BE2C (cell line): ENCODE measurements around the gene FOXO1. TPM values are rescaled to one million over a fixed set of nuclear protein-coding genes. Genes with fewer than 3 reads are reported as not detected.
"Not testable (repeated sequence)": the region's sequence is repeated elsewhere in the genome, so short reads cannot be mapped to it uniquely, and the experiment has no call there.

ENCODE experiments used
- DNase-seq: peaks from one replicate; pipeline ENCODE4 v3.0.0-alpha.2; 2020
- H3K27me3 ChIP-seq: fragments of 250-450 bp; sonication (Bioruptor Pico); 2 replicates; pipeline ENCODE4 v1.5.1; 2020; ENCODE audit warnings: mild to moderate bottlenecking
- H3K36me3 ChIP-seq: fragments of 250-450 bp; sonication (Bioruptor Pico); 2 replicates; pipeline ENCODE4 v1.5.1; 2020; ENCODE audit warnings: mild to moderate bottlenecking
- H3K4me1 ChIP-seq: fragments of 250-450 bp; sonication (Bioruptor Pico); 2 replicates; pipeline ENCODE4 v1.5.1; 2020
- H3K4me3 ChIP-seq: 2 replicates; pipeline ENCODE4 v1.5.1; 2011; ENCODE audit warnings: low read depth, low read length
- H3K9me3 ChIP-seq: fragments of 250-450 bp; sonication (Bioruptor Pico); 2 replicates; pipeline ENCODE4 v1.5.1; 2020
- CTCF ChIP-seq: IDR thresholded peaks from 2 replicates; pipeline ENCODE4 v1.5.1; 2012; ENCODE audit warnings: mild to moderate bottlenecking, low read depth, low read length
- polyA plus RNA-seq: library from polyadenylated mRNA; unstranded; fragments of >200 nt; gene quantifications from one replicate; pipeline ENCODE4 v1.2.1, GENCODE V29; 2012; ENCODE audit warnings: low read depth, missing spikeins; ENCODE audit not compliant: insufficient read length, insufficient read depth

The FOXO1 gene
- polyA plus RNA-seq, result 0.09 TPM

DNA sequence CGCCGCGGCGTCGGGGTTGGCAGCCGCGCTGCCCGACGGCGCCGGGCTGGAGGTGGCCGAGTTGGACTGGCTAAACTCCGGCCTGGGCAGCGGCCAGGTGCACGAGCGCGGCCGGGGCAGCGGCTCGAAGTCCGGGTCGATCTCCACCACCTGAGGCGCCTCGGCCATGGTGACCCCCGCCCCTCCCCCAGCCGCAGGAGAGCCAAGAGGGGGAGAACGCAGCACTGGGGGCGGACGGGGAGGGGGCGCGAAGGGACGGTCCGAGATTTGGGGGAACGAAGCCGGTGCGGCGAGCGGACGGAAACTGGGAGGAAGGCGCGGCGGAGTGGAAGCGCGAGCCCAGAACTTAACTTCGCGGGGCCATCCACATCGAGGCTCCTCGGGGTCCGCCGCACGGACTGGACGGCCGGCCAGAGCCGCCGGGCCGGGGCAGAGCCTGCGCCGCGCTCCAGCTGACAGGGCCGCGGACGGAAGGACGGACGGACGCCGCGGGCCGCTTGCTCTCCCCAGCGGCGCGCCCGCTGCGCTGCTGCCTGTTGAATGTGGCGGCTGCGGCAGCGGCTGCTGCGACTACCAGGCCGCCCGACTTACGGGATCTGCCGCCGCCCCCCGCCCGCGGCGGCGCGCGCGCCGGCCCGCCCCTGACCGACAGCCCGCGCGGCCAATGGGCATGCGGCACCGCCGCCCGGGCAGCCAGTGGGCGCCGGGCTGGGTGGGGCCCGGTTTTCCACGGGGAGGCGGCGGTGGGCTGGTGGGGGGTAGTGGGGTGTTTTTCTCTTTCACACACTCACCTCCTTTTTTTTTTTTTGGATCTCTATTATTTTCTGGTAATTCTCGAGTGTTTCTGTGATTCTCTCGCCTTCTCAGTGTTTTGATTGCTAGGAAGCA lies at the start of gene FOXO1:
Gene FOXO1, minus strand, starts transcription at position 597 of the 888 bp plus-strand sequence. Its CDS starts 429 bp downstream, at position 168.
- H3K4me3 ChIP-seq, result peak within 1 kb of the TSS; percentile 70
- no peaks in the 10 kb centered on the region for H3K9me3 ChIP-seq
- peak; percentile 88 for DNase-seq
- no peaks in the 10 kb centered on the region for H3K36me3 ChIP-seq
- H3K27me3 ChIP-seq, result peaks cover 41% of the 10 kb centered on the region
- H3K4me1 ChIP-seq, result no peaks in the 10 kb centered on the region
- no peak for TF ChIP-seq CTCF

- not testable (repeated sequence) for H3K9me3 ChIP-seq, H3K4me1 ChIP-seq, H3K36me3 ChIP-seq, H3K27me3 ChIP-seq, H3K4me3 ChIP-seq, DNase-seq
These were observed 48.0 kb upstream of the FOXO1 start for GRCh38 chr13:40714433-40714832.

GRCh38 chr13:40706439-40706838 lies 40.0 kb upstream of the FOXO1 start:
- Histone ChIP-seq H3K4me1 (no peaks in the 10 kb centered on the region), H3K27me3 (no peaks in the 10 kb centered on the region), H3K9me3 (no peaks in the 10 kb centered on the region), H3K36me3 (no peaks in the 10 kb centered on the region), H3K4me3 (no peak overlapping the region)
- no peak for TF ChIP-seq CTCF
- no peak for DNase-seq

- H3K9me3 ChIP-seq, result no peaks in the 10 kb centered on the region
- no peak for TF ChIP-seq CTCF
- DNase-seq, result no peak
- no peaks in the 10 kb centered on the region for H3K27me3 ChIP-seq
- H3K4me3 ChIP-seq, result no peak overlapping the region
- no peaks in the 10 kb centered on the region for H3K4me1 ChIP-seq
- no peaks in the 10 kb centered on the region for H3K36me3 ChIP-seq
These were observed 31.3 kb upstream of the FOXO1 start for GRCh38 chr13:40697711-40698110.

GRCh38 chr13:40694426-40694825 lies 28.0 kb upstream of the FOXO1 start:
- Histone ChIP-seq H3K9me3 (no peaks in the 10 kb centered on the region), H3K4me1 (no peaks in the 10 kb centered on the region), H3K27me3 (no peaks in the 10 kb centered on the region), H3K36me3 (no peaks in the 10 kb centered on the region), H3K4me3 (no peak overlapping the region)
- no peak for DNase-seq
- no peak for TF ChIP-seq CTCF

DNA sequence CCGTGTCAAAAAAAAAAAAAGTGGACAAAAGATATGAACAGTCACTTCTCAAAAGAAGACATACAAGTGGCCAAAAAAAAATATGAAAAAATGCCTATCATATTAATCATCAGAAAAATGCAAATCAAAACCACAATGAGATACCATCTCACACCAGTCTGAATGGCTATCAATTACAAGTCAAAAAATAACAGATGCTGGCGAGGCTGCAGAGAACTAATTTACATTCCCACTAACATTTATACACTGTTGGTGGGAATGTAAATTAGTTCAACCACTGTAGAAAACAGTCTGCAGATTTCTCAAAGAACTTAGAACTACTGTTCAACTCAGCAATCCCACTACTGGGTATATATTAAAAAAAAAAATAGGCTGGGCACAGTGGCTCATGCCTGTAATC lies 26.5 kb upstream of the FOXO1 start:
- Histone ChIP-seq H3K4me1 (no peaks in the 10 kb centered on the region), H3K27me3 (no peaks in the 10 kb centered on the region), H3K36me3 (no peaks in the 10 kb centered on the region), H3K9me3 (no peaks in the 10 kb centered on the region), H3K4me3 (no peak overlapping the region)
- DNase-seq, result no peak
- no peak for TF ChIP-seq CTCF
